Coronary artery (tissue), 2 donors: ENCODE measurements around the gene CIAO2A.
A peak's percentile ranks its signal among the peaks of the same experiment; 100 is the strongest.

ENCODE experiments used
- DNase-seq: peaks from one replicate; pipeline ENCODE4 v3.0.0-alpha.2; 2017; ENCODE audit warnings: low spot score
- H3K27ac ChIP-seq, 2 donors: fragments of 200-600 bp; sonication (generic); one replicate each; pipeline ENCODE4 v1.5.1; 2016 to 2019
- H3K4me3 ChIP-seq: fragments of 200-600 bp; sonication (generic); 2 replicates; pipeline ENCODE4 v1.5.1; 2016; ENCODE audit warnings: mild to moderate bottlenecking, moderate library complexity
- TF ChIP-seq, protein P1 (sequence below): fragments of 200-600 bp; sonication (generic); IDR thresholded peaks from one replicate; pipeline ENCODE4 v1.5.1; 2019; ENCODE audit warnings: antibody characterized with exemption

CIAO2A gene

DNA sequence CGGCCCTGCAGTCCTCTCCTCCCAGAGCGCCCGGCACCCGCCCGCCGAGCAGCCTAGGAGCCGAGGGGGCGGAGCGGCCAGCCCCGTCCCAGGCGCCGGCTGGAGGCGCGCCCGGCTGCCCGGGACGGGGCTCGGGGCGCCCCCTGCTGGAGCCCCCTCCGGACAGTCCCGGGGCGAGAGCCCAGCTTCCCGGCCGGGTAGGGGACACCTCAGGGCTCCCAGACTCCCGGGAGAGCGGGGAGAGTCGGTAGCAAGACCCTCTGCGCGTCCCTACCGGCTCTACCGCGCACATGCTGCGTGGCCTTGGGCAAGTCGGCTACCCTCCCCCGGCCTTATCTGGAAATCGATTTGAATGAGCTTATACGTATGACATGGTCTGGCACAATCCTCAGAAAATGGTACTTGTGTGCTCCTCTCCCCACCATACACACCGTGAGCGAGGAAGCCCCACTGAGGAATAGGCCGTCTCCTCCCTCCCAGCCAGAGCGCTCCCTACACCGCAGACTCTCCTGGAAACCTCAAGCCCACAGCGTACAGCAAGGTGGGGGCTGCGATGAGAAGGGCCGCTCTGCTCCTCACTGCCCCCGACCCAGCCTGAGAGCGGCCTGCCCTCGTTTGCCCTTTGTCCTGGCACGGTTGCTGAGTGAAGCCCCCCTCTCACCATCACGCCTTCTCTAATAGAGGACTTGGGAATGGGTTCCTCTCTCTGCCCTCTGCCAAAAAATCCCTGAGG is 47.1 kb downstream of the CIAO2A start, which contains the start of gene DAPK2:
Gene DAPK2 (minus strand): TSS at position 65 of the 733 bp plus-strand sequence. CDS start 6,224 bp downstream, outside the sequence.
- DNase-seq, result no peak
- peak within 1 kb of the TSS; percentile 84 for H3K4me3 ChIP-seq
- TF ChIP-seq, protein P1, sequence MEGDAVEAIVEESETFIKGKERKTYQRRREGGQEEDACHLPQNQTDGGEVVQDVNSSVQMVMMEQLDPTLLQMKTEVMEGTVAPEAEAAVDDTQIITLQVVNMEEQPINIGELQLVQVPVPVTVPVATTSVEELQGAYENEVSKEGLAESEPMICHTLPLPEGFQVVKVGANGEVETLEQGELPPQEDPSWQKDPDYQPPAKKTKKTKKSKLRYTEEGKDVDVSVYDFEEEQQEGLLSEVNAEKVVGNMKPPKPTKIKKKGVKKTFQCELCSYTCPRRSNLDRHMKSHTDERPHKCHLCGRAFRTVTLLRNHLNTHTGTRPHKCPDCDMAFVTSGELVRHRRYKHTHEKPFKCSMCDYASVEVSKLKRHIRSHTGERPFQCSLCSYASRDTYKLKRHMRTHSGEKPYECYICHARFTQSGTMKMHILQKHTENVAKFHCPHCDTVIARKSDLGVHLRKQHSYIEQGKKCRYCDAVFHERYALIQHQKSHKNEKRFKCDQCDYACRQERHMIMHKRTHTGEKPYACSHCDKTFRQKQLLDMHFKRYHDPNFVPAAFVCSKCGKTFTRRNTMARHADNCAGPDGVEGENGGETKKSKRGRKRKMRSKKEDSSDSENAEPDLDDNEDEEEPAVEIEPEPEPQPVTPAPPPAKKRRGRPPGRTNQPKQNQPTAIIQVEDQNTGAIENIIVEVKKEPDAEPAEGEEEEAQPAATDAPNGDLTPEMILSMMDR, result peak; percentile 56
- peak within 1 kb of the TSS in 1 of 2 donors; percentile 33 for H3K27ac ChIP-seq

DNA sequence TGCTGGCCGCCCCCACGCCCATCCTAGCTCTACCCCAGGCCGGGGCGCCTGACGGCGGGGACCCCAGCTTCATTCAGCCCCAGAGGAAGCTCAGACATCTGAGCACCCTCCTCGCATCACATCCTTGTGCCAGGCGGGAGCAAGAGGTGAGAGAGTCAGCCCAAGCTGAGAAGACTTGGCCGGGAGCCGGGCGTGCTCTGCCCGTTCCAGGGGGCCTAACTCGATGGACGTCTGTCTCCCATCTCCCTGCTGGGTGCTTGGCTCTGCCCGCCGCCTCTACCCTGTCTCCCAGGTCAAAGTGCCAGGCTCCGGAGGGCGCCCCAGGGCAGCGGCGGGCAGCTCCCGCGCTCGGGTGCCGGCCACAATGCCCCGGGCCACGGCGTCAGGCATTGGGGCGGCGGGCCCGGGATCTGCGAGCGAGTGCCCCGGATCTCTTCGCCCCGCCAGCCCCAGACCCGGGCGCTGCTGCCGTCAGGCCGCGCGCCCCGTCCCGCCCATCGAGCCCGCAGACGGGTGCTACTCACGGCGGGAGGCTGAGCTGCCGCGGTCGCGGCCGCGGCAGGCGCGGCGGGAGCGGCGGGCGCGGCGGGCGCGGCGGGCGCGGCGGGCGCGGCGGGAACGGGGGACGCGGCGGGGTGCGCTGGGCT is 47.7 kb downstream of the CIAO2A start:
- no peak for DNase-seq
- H3K27ac ChIP-seq, result peak overlapping the region in 1 of 2 donors; percentile 28
- peak overlapping the region; percentile 84 for H3K4me3 ChIP-seq

DNA sequence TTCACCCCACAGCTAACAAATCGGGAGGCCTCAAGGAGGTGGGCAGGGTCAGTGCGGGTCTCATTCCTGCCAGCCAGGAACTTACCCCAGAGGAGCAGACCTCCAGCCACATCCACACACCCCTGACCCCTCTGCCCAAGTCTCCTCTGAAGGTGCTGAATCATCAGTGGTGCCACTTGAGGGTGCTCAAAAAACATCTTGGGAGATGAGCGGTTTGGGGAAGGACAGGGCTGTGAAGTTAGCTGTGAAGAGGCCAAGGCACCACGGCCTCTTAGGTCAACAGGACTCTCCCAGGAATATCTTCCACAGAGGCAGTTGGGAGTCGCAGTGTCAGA is 48.6 kb downstream of the CIAO2A start:
- Histone ChIP-seq H3K27ac (no peak overlapping the region), H3K4me3 (no peak overlapping the region)
- TF ChIP-seq, protein P1, result no peak
- no peak for DNase-seq

More for the DNA sequence above, 47.7 kb downstream of the CIAO2A start:
- TF ChIP-seq, protein P1, result no peak

DNA sequence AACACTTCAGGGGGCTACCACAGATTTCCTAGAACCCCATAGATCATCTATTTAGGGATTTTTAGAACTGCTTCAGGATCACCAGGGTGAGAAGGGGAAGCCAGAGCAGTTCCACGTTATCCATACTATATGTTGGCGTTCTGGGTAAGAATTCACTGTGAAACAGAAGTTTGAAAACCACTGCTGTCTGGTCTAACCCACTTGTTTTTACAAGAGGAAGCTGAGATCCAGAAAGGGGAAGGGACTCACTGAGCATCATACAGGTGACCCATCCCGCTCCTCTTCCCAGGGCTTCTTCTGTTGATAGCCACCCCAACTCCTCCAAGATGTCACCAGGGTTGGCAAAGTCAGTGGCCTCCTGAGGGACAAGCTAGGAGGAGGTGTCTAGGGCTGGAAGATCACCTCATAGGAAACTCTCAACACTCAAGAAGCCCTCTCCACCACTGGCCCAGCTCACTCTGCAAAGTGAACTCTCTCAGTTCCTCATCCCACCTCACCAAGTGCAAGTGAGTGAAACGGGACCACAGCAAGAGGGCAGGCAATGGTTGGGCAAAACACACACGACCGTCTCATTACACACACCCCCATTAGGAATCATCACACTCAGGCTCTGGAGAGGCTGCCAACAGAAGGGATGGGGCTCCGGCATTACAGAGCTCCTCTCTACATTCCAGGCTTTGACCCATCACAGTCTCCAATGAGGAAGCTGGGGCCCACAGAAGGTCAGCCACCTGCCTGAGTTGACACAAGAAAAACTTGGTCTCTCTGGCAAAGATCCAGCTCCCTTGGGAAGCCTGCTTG is 49.1 kb downstream of the CIAO2A start:
- DNase-seq, result no peak
- Histone ChIP-seq H3K27ac (no peak overlapping the region), H3K4me3 (no peak overlapping the region)
- TF ChIP-seq, protein P1, result no peak

DNA sequence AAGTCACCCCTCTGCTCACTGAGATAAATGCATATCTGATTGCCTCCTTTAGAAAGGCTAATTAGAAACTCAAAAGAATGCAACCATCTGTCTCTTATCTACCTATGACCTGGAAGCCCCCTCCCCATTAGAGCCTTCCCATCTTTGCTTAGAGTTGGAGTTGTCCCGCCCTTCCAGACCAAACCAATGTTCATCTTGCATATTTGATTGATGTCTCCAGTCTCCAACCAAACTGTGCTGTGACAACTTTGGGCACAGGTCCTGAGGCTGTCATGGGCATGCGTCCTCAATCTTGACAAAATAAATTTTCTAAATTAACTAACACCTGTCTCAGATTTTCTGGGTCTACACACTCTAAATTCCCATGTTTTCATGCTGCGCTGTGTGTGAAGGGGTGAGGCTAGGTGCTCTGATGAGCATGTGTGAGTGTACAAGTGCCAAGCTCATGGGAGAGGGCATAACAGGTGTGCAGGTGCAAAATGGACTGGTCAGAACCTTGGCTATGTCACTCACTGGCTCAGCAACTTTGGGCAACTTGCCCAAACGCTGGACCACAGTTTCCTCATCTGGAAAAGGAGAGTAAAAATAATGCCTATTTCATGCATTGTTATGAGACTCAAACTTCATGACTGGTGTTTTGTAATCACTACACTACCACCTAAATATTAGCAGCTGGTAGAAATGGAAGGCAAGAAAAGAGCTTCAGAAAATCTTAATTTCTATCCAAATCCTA is 54.6 kb downstream of the CIAO2A start:
- no peak for DNase-seq
- Histone ChIP-seq H3K4me3 (no peak overlapping the region), H3K27ac (no peak overlapping the region)
- TF ChIP-seq, protein P1, result no peak

DNA sequence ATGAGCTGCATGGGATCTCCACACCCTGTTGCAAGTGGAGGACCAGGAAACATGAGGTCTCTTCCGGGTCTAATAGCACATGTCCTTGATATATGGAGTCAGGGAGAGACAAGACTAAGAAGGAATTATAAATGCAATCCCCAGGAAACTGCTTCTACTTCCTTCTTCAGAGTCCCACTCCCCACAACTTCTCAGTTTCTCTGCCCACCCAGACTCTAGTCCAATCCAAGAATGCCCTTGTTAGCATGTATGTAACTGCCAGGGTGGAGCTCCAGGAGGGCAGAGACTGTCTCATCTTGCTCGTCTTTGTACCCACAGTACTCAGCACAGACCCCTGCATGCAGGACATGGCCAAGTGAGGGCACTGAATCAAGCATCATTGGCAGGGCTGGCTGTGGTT is 55.7 kb downstream of the CIAO2A start:
- Histone ChIP-seq H3K27ac (no peak overlapping the region), H3K4me3 (no peak overlapping the region)
- no peak for DNase-seq
- TF ChIP-seq, protein P1, result no peak
